HFFc6 (cell line): Measurements from ENCODE around the gene RFLNA. TPM values are rescaled to one million over a fixed set of nuclear protein-coding genes. Genes with fewer than 3 reads are reported as not detected.

ENCODE experiments used
- DNase-seq: peaks from one replicate; pipeline ENCODE4 v3.0.0-alpha.2; 2018
- H3K27ac Mint-ChIP-seq: 2 replicates; pipeline ENCODE4 v1.8.0; 2020; ENCODE audit warnings: mild to moderate bottlenecking, mixed read lengths
- H3K27me3 Mint-ChIP-seq: 2 replicates; pipeline ENCODE4 v1.8.0; 2021; ENCODE audit warnings: mild to moderate bottlenecking, moderate library complexity, mixed read lengths; ENCODE audit not compliant: insufficient read depth
- H3K36me3 Mint-ChIP-seq: 2 replicates; pipeline ENCODE4 v1.8.0; 2021; ENCODE audit warnings: low read depth, mixed read lengths
- H3K4me1 Mint-ChIP-seq: 2 replicates; pipeline ENCODE4 v1.8.0; 2020; ENCODE audit warnings: low read depth, mixed read lengths
- H3K4me3 Mint-ChIP-seq: 2 replicates; pipeline ENCODE4 v1.8.0; 2020; ENCODE audit warnings: mild to moderate bottlenecking, moderate library complexity, mixed read lengths
- H3K9me3 Mint-ChIP-seq: 2 replicates; pipeline ENCODE4 v1.8.0; 2020; ENCODE audit warnings: mild to moderate bottlenecking, mixed read lengths
- total RNA-seq, 6 experiments: library from RNA; stranded (reverse); fragmentation: NEBNext Ultra II Directional; extraction: Animal tissue kit (Norgen Biotek cat#: 25700); gene quantifications; 2 replicates in 1 of 6; 3 replicates in 5 of 6; pipeline ENCODE4 v1.2.3, GENCODE V29; 2021
- TF ChIP-seq, protein P1 (sequence below): fragments of 200-600 bp; sonication (generic); IDR thresholded peaks from 2 replicates; pipeline ENCODE4 v1.5.0; 2021; ENCODE audit warnings: antibody characterized with exemption, mild to moderate bottlenecking

RFLNA gene
- total RNA-seq, 6 experiments from 2014 or later = not detected

DNA sequence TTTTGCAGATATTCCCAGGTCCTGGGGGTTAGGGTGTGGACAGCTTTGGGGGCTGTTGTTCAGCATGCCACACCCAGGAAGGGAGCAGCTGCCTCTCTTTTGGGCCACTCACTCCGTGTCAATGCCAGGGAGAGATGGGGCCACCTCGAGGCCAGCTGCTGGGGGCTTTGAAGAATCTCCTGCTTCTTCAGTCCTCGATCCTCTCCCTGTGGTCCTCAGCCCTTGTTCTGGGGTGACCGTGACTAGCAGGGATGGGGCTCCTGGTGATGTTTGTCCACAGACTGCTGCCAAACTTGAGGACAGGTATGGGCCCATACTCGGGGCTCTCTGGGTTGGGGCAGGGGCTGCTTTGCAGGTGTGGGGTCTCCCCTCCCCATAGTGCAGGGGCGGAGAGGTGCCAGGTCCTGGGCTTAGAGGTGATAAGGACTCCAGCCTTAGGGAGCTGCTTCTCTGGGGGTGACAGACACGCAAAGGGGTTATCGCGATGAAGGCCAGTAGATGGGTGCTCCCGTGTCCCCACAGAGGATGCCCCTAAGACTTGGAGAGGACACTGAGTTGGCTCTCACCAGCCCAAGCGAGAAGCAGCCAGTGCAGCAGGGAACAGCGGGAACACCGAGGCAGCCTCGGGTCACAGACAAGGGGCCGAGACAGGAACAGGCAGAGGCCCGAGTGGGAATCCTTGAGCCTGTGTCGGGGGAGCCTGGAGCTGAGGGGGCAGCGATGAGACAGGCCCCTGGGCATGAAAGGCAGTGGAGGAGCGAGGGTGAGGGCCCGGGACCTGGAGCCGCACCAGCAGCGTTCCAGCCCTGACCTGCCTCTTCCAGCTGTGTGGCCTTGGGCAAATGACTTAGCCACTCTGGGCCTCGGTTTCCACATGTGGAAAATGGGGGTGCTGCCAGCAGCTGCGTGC, 11.1 kb downstream of the RFLNA start:
- Mint-ChIP-seq H3K27me3 (peaks cover 28% of the 10 kb centered on the region), H3K4me1 (no peaks in the 10 kb centered on the region), H3K9me3 (no peaks in the 10 kb centered on the region), H3K27ac (no peak overlapping the region), H3K36me3 (no peaks in the 10 kb centered on the region), H3K4me3 (no peak overlapping the region)
- no peak for DNase-seq
- TF ChIP-seq, protein P1, sequence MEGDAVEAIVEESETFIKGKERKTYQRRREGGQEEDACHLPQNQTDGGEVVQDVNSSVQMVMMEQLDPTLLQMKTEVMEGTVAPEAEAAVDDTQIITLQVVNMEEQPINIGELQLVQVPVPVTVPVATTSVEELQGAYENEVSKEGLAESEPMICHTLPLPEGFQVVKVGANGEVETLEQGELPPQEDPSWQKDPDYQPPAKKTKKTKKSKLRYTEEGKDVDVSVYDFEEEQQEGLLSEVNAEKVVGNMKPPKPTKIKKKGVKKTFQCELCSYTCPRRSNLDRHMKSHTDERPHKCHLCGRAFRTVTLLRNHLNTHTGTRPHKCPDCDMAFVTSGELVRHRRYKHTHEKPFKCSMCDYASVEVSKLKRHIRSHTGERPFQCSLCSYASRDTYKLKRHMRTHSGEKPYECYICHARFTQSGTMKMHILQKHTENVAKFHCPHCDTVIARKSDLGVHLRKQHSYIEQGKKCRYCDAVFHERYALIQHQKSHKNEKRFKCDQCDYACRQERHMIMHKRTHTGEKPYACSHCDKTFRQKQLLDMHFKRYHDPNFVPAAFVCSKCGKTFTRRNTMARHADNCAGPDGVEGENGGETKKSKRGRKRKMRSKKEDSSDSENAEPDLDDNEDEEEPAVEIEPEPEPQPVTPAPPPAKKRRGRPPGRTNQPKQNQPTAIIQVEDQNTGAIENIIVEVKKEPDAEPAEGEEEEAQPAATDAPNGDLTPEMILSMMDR = no peak

DNA sequence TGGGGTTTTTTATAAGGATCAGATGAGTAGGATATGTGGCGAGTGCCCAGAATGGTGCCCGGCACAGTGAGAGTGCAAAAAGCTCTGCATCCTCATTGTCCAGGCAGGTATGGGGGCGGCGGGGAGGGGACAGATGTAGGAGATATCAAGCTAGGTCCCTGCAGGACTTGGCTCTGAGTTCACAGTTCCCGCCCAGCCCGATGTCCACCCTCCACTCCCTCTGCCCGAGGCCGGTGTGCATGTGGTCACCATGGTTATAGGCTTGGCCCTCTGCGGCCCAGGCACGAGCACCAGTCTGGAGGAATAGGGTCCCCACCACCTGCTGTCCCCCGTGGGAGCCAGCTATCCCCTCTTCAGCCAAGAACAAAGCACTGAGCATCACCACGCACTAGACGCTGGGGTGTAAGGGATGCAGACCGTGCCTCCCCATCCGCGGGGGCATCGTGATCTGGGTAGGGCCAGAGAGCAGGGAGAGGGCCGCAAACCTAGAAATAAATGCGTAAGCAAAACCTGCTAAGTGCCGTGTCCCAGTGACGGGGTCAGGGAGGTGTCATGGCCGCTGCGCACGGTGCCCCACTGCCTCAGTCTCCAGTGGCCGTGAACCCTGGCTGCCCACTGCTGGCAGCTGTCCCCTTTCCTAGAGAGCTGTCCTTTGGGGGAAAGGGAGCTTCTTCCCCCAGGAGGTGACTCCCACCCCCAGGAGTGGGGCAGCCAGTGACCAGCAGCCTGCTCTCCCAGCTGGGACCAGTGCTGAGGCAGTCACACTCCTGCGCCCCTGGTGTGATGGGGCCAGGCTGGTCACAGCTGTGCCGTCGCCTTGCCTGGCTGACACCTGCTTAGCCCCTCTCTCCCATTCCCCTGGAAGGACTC, 12.0 kb downstream of the RFLNA start:
- H3K4me3 Mint-ChIP-seq = no peak overlapping the region
- DNase-seq = no peak
- TF ChIP-seq, protein P1 = no peak
- peaks cover 28% of the 10 kb centered on the region for H3K27me3 Mint-ChIP-seq
- no peaks in the 10 kb centered on the region for H3K9me3 Mint-ChIP-seq
- H3K4me1 Mint-ChIP-seq = no peaks in the 10 kb centered on the region
- no peak overlapping the region for H3K27ac Mint-ChIP-seq
- H3K36me3 Mint-ChIP-seq = no peaks in the 10 kb centered on the region

DNA sequence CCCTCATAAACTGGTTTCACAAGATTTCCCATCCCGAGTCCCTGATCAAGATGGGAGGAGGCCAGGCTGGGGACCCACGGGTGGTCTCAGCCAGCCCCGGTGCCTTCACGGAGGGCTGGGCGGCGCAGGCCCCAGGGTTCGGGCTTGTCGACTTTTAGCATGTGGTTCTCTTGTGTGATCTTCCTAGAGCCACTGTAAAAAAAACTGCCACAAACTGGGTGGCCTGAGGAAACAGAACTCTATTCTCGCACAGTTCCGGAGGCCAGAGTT, 12.6 kb downstream of the RFLNA start:
- Mint-ChIP-seq H3K27me3 (peaks cover 34% of the 10 kb centered on the region), H3K27ac (no peak overlapping the region), H3K9me3 (no peaks in the 10 kb centered on the region), H3K36me3 (no peaks in the 10 kb centered on the region), H3K4me1 (no peaks in the 10 kb centered on the region), H3K4me3 (no peak overlapping the region)
- TF ChIP-seq, protein P1 = no peak
- no peak for DNase-seq

DNA sequence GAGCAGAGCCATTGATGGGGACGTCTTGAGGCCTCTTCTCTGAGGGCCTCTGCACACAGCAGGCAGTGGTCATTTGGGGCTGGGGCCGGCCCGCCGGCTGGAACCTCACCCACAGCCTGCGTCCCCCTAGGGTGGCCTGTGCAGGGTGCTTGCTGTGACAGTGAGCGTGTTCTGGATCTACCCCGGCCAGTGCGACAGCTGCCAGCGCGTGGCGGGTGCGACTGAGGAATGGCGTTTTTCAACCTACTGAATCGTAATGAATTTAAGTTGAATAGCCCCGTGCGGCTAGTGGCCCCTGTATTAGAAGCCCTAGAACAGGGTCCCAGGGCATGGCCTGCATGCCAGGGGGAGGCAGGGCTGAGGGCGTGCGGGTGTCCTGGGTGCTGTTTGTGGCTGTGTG, 13.8 kb downstream of the RFLNA start:
- H3K36me3 Mint-ChIP-seq = no peaks in the 10 kb centered on the region
- TF ChIP-seq, protein P1 = no peak
- DNase-seq = no peak
- no peaks in the 10 kb centered on the region for H3K4me1 Mint-ChIP-seq
- peaks cover 41% of the 10 kb centered on the region for H3K27me3 Mint-ChIP-seq
- no peak overlapping the region for H3K27ac Mint-ChIP-seq
- no peaks in the 10 kb centered on the region for H3K9me3 Mint-ChIP-seq
- no peak overlapping the region for H3K4me3 Mint-ChIP-seq

DNA sequence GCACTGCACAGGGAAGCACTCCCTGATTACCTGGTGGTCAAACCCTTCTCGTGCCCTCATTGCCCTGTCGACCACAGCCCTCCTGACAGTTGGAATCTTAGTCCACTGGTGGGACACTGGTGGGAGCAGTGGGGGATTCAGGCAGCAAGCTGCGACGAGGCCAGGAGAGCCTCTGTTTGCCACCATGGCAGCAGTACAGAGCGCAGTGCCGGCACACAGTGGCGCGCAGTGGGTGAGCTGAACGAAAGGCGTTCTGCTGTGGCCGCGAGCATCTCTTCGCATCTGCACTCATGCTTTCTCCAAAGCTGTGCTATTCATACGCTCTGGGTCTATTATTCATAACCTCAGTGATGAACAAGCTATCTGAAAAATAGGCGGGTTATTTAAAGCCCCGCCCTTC, 14.3 kb downstream of the RFLNA start:
- H3K4me1 Mint-ChIP-seq = no peaks in the 10 kb centered on the region
- TF ChIP-seq, protein P1 = no peak
- H3K27ac Mint-ChIP-seq = no peak overlapping the region
- H3K36me3 Mint-ChIP-seq = no peaks in the 10 kb centered on the region
- H3K9me3 Mint-ChIP-seq = no peaks in the 10 kb centered on the region
- no peak for DNase-seq
- no peak overlapping the region for H3K4me3 Mint-ChIP-seq
- H3K27me3 Mint-ChIP-seq = peaks cover 44% of the 10 kb centered on the region
